K562 (cell line): ENCODE data around the gene MYO3B. TPM values are rescaled to one million over a fixed set of nuclear protein-coding genes. Genes with fewer than 3 reads are reported as not detected.

Experiments
- CBX8 ChIP-seq: fragments of 200-600 bp; sonication (generic); IDR thresholded peaks from 2 replicates; pipeline ENCODE4 v1.6.1; 2012; ENCODE audit warnings: borderline replicate concordance, mixed run types, low read depth, mild to moderate bottlenecking, moderate library complexity, mixed read lengths, low read length, control low read depth, inconsistent platforms; ENCODE audit not compliant: poor library complexity, severe bottlenecking; ENCODE audit errors: extremely low read depth
- HMBOX1 ChIP-seq: sonication (generic); IDR thresholded peaks from 2 replicates; pipeline ENCODE4 v1.6.1; 2016
- KLF1 ChIP-seq: fragments of 450-650 bp; IDR thresholded peaks from 2 replicates; pipeline ENCODE4 v1.6.1; 2016; ENCODE audit warnings: missing genetic modification characterization, missing compliant biosample characterization
- NFIC ChIP-seq: fragments of 450-650 bp; IDR thresholded peaks from 2 replicates; pipeline ENCODE4 v1.6.1; 2017; ENCODE audit warnings: mild to moderate bottlenecking, inconsistent platforms
- PHF20 ChIP-seq: fragments of 450-650 bp; IDR thresholded peaks from 2 replicates; pipeline ENCODE4 v1.6.1; 2018; ENCODE audit not compliant: partially characterized antibody
- POLR3A ChIP-seq: IDR thresholded peaks from 2 replicates; pipeline ENCODE4 v1.6.1; 2011; ENCODE audit warnings: borderline replicate concordance, mild to moderate bottlenecking, moderate library complexity; ENCODE audit not compliant: insufficient read length, insufficient read depth; ENCODE audit errors: extremely low read depth
- PRDM10 ChIP-seq: fragments of 450-650 bp; IDR thresholded peaks from 2 replicates; pipeline ENCODE4 v1.6.1; 2018; ENCODE audit not compliant: partially characterized antibody
- RBM22 ChIP-seq: fragments of 200-400 bp; formaldehyde crosslinking; IDR thresholded peaks from 2 replicates; pipeline ENCODE4 v1.6.1; 2018; ENCODE audit warnings: low read length, low read depth; ENCODE audit not compliant: poor library complexity, severe bottlenecking
- RREB1 ChIP-seq: fragments of 250-450 bp; sonication (Bioruptor Pico); IDR thresholded peaks from 2 replicates; pipeline ENCODE4 v1.4.0; 2020
- SRSF7 ChIP-seq: fragments of 200-400 bp; formaldehyde crosslinking; optimal IDR thresholded peaks from 2 replicates; pipeline ENCODE3; 2017; ENCODE audit warnings: mild to moderate bottlenecking, low read depth, low read length
- TCFL5 ChIP-seq: fragments of 250-450 bp; sonication (Bioruptor Pico); conservative IDR thresholded peaks from 2 replicates; pipeline ENCODE4 v1.6.1; 2021; ENCODE audit warnings: mild to moderate bottlenecking, moderate library complexity, matching md5 sums
- THRAP3 ChIP-seq: fragments of 450-650 bp; IDR thresholded peaks from 2 replicates; pipeline ENCODE4 v1.6.1; 2016; ENCODE audit warnings: mild to moderate bottlenecking, inconsistent platforms, borderline replicate concordance
- TSC22D4 ChIP-seq: fragments of 450-650 bp; IDR thresholded peaks from 2 replicates; pipeline ENCODE4 v1.6.1; 2016; ENCODE audit warnings: missing genetic modification characterization, missing biosample characterization, control low read depth
- ZNF134 ChIP-seq: fragments of 250-450 bp; sonication (Bioruptor Pico); conservative IDR thresholded peaks from 2 replicates; pipeline ENCODE4 v1.4.0; 2020
- ZNF175 ChIP-seq: fragments of 200-800 bp; sonication (Bioruptor generic); IDR thresholded peaks from 2 replicates; pipeline ENCODE4 v1.6.1; 2016; ENCODE audit warnings: low read depth, mild to moderate bottlenecking, missing genetic modification characterization, missing compliant biosample characterization
- ZNF76 ChIP-seq: fragments of 250-450 bp; sonication (Bioruptor Pico); IDR thresholded peaks from 2 replicates; pipeline ENCODE4 v1.4.0; 2020; ENCODE audit warnings: mild to moderate bottlenecking, moderate library complexity, borderline replicate concordance
- ZZZ3 ChIP-seq: fragments of 450-650 bp; IDR thresholded peaks from 2 replicates; pipeline ENCODE4 v1.6.1; 2016; ENCODE audit warnings: antibody characterized with exemption, mild to moderate bottlenecking, moderate library complexity
- polyA plus RNA-seq, 8 experiments: library from polyadenylated mRNA; depleted of rRNA in 4 of 8; stranded (reverse) in 5 of 8; unstranded in 3 of 8; fragments of >200 nt; fragmentation: Nextera tagmentation in 2 of 8; fragmentation: Illumina TruSeq in 1 of 8; extraction: Ambion mirVana in 2 of 8; extraction: Trizol in 1 of 8; gene quantifications; 2 replicates each; pipeline versions ENCODE4 v1.2.1 to v1.2.3, GENCODE V29; 2011 to 2014; ENCODE audit warnings: inconsistent platforms in 1 of 8, missing spikeins in 1 of 8
- total RNA-seq, 7 experiments: library from RNA; depleted of rRNA in 6 of 7; stranded (reverse); fragments of >200 nt in 6 of 7; fragmentation: Illumina TruSeq in 2 of 7; extraction: Trizol in 2 of 7; gene quantifications; 2 replicates each; pipeline versions ENCODE4 v1.2.1 to v1.2.3, GENCODE V29; 2011 to 2021; ENCODE audit warnings: low replicate concordance in 1 of 7

MYO3B gene
- total and polyA plus RNA-seq, 9 of the 15 experiments (the other 6 are each of a cell fraction or from before 2014, with no cell fraction given): 2.7 to 6.5 (median 3.6) TPM

GRCh38 chr2:170332676-170333402 is 154.9 kb downstream of the MYO3B start (continued):
- no peak for TF ChIP-seq POLR3A
- no peak for TF ChIP-seq KLF1 (tag)
- TF ChIP-seq PHF20: no peak
- TF ChIP-seq NFIC: peak; percentile 42
- TF ChIP-seq ZNF134 (CRISPR knock-in tag): no peak
- no peak for TF ChIP-seq SRSF7
- no peak for TF ChIP-seq ZNF76 (CRISPR knock-in tag)
- TF ChIP-seq THRAP3: no peak
- TF ChIP-seq RBM22: no peak
- no peak for TF ChIP-seq TSC22D4 (tag)
- TF ChIP-seq ZZZ3: no peak
- TF ChIP-seq PRDM10: no peak
- no peak for TF ChIP-seq RREB1 (CRISPR knock-in tag)
- no peak for TF ChIP-seq CBX8
- no peak for TF ChIP-seq ZNF175 (CRISPR knock-in tag)
- TF ChIP-seq TCFL5 (CRISPR knock-in tag): no peak
- peak; percentile 54; the same call in 1 of the 2 replicates for TF ChIP-seq HMBOX1
